ENCODE data around the gene TRPM3.

The TRPM3 gene

DNA sequence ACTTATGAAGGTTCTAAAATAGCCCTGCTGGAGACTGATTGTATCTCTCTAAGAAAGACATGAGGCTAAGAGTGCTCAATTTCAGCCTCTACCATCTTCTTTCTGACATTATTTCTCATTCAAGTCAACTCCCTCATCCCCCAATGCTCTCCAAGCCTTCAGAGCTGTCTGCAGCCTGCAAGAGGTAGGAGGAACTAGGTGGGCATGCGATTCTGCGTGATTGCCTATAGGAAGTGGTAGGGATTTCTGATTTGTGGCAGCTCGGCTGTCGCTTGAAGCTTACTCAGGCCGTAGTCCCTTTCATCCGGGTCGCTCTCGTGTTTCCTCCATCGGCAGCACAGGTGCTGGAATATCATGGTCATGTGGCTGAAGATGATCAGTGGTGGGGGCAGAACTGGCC lies 568.9 kb downstream of the TRPM3 start:
- DNase-seq (ENCODE audit: low read depth), result no peak

DNA sequence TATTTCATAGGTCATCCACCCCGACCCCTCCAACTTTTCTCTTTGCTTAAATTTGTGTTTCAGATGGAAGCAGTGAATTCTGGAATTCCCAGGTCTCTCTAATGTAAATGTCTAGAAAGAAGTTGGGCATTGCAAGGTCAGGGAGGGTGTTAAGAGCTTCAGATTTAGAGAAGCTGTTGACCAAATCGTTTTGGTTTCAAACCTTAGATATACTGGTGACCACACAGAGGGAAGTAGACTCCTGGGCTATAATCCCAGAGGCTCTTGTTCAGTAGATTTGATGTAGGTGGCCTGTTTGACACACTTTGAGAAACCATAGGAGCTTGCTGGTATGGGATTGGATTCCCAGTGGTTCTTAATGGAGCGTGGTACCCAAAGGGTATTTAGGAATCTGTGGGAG lies 569.6 kb downstream of the TRPM3 start:
- DNase-seq (ENCODE audit: low read depth), result no peak

DNA sequence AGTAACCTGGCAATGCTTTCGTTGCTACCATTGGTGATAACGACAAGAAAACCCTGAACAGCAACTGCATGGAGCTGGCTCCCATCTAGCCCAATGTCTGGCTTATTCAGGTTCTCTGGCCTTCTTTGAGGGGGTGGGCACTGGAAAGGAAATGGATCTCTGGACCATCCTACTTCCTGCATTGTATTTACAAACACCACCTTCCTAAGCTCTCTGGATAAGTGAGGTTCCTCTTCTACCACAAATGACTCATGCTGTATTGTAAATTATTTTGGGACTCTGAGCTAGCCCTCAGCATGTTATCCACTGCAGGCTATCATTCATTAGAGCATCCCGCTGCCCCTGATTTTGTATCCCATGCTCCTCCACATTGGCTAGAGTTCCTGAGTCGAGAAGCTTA lies 570.0 kb downstream of the TRPM3 start:
- DNase-seq (ENCODE audit: low read depth), result no peak

DNA sequence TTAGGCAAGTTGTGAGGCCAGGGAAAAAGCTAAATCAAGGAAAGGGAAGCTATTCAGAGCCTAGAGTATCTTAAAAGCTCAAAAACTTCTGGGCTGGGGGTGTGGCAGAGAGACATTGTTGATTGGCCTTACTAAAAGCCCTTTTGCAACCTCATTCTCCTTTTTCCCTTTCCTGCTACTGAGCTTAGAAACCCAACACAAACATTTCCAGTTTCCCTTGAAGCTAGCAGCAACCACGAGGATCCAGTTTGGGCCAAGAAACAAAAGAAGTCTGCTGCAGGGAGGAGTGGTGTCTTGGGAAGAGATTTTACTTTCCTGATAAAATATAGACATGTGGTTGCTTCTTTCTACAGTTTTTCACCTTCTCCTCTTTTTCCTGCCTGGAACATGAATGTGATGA lies 571.5 kb downstream of the TRPM3 start:
- no peak for DNase-seq (ENCODE audit: low read depth)

DNA sequence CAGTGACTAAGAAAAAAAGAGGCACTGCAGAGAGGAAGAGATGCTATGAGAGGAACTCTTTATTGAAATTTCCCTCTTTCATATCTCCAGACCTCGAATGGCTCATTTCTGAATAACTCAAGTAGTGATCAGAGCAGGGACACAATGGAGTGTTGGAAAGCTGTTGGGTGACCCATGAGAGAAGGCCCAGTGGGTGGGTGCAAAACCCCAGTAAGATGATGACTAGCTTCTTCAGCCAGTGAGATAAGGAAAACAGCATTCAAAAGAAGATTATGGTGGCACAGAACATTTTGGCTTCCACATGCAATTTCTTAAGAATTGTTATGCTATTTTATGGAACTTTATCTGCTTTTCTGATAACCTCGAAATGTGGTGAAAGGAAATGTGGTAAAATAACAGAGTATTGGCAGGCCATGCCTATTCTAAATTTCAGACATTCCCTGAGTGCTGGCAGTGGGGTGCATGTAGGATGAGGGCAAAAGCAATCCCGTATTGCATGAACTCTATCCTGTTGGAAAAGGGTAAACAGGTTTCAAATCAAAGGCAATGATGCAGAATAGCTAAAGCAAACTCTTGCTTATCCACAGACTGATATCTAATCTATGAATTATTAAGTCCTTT lies 579.0 kb downstream of the TRPM3 start:
- DNase-seq (ENCODE audit: low read depth), result no peak

DNA sequence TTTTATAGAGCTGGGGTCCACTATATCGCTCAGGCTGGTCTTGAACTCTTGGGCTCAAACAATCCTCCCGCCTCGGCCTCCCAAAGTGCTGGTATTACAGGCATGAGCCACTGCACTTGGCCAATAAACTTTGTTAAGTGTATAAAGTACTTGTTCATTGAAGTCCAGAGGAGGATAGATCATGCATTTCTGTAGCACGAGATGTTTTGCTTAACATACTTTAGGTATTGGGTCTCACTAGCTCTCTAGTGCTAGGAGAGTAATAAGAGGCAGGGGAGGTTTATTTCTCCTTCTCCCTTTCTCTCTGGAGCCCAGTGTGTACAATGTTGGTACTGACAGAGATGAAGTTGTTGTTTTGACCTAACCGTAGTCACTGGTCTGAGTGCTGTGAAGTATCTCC lies 581.4 kb downstream of the TRPM3 start:
- DNase-seq (ENCODE audit: low read depth), result no peak

DNA sequence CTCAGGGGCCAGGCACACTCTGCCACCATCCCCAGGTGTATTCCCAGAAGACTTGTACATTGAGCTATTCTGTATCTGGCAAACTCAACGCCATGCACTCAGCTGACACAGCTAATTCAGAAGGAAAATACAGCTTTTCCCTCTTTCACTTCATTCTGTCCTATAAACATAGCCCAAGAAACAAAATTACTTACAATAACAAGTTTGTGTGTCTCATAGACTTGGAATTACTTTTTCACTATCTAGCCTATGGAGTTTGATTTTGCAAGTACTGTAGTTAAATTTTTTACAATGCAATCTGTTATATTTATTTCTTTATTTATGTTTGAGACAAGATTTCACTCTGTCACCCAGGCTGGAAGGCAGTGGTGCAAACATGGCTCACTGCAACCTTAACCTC lies 581.9 kb downstream of the TRPM3 start:
- no peak for DNase-seq (ENCODE audit: low read depth)

DNA sequence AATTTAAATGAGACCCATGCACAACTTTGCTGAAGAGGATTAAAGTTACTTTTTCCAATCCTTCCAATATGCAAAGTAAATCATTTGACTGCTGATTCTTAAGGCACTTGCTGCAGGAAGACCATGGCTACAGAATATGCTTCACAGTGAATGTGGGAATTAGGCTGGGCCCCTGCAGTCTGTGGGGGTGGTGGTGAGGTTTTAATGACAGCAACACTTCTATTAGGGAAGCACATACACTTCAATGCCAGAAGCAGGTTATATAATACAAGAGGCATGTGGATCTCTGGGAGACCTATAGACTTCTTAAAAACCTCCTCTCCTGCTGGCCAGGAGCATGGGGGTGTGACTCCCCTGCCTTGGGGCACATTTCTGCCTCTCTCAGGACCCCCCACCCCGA lies 582.4 kb downstream of the TRPM3 start:
- no peak for DNase-seq (ENCODE audit: low read depth)

DNA sequence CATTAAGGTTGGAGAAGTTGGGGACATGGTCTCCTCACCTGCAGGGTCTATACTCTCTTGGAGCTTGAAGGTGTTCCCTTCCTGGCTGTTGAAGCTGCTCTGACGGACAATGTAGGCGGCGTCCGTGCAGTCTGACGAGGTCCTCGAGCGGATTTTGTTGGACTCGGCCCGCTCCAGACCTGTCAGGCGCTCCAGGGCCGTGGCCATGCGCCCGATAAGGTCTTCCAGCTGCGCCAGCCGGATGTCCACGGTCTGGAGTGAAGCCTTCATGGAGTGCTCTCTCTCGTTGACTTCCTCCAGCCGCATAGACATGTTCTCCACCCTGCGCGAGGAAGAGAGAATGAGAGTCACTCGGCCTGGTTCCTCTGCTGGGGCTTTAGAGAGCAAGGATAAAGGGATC lies 584.3 kb downstream of the TRPM3 start:
- DNase-seq (ENCODE audit: low read depth), result no peak

DNA sequence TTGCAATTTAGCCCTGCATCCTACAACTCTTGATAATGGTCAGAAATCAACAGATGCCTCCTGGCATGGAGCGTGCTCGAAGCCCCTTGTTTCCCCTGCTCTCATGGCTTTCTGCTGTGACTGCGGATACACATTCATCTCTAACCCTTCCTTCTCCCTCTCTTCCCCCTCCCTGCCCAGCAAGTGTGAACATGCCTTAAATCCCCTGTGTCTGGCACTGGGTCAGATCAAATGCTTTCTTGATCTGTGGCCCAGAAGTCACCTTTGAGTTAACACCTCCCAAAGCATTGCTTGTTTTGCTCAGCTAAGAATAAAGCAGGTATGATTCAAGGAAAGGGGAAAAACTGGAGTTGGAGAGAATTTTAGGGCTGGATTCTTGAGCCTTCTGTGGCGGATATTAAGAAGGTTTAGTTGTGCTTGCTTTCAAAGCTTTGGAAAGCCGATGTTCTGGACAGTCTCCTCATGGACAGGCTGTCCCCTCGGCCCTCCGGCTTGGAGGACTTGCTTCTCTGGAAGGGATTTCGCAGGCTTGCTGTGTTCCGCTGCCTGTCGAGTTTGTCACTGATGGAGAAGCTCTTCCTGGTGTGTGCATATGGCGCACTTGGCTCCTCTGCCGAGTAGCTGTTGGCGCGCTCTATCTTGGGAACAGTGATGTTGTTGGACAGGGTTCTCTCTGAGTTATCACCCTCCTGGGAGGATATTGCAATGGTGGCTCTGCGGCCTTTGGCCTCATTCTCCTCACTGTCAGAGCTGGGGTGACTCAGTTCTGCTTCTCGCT lies 585.7 kb downstream of the TRPM3 start:
- no peak for DNase-seq (ENCODE audit: low read depth)

DNA sequence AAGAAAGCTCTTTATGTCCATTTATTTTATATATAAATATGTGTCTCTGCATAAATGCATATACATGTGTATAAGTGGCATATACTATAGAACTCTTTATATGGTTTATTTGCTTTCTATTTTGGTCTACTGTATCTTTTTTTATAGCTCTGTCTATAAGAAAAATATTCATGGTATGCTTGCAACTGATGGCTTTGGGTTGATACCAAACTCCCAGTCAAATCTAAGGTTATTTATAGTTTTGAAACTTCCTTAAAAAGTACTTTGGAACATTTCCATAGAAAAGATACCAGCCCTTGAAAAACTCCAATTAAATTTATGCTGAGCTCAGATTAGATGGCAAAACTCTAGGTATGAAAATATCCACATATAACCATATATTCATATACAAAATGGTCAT lies 587.0 kb downstream of the TRPM3 start:
- DNase-seq (ENCODE audit: low read depth), result no peak

DNA sequence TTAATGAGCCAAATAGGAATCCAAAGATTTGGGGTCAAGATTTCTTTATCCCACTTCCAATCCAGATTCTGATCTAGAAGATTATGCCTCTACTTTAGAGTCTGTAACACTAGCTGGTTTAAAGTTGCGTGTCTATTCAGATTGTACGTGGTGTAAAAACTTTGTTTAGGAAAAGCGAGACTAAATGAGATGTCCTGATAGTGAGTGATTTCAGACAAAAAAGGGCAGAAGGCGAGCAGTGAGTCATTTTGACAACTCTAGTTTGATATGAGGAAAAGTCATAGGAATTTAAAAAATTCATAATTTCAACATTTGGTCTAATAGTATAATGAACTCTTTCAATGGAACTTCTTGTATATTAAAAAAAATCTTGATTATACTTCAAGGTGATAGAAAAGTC lies 587.4 kb downstream of the TRPM3 start:
- no peak for DNase-seq (ENCODE audit: low read depth)

DNA sequence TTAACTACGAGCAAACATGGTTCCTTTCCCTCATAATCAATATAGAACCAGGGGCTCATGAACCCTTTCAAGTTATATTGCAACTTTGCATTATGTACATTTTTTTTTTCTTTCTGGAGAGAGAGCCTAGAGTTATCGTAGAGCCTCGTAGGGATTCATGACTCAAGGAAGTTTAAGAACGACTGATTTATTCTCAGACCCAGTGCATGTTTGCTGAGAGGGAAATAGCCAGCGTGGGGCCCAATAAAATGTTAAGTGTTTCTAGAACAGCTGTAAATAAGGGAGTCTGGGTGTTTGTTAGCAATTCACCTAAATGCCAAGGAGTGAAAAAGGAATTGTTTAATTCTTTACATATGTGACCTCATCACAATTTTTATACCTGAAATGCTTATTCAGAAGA lies 587.9 kb downstream of the TRPM3 start:
- no peak for DNase-seq (ENCODE audit: low read depth)

DNA sequence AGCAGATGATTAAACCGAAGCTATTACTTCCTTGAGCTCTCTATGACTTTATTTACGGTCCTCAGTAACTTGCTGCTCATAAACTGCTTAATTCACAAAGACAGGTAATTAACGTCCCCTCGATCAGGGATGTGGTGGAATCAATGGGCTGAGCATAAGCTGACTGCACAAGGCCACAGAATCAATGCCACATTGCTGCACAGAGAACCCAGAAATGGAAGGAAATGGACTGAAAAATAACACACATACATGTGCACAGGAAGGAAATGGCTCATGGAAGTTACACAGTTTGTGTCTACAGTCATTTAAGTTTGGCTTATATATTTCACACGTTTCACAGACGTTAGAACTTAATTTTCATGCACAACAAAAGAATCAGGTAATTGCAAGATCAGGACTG lies 588.7 kb downstream of the TRPM3 start:
- no peak for DNase-seq (ENCODE audit: low read depth)

DNA sequence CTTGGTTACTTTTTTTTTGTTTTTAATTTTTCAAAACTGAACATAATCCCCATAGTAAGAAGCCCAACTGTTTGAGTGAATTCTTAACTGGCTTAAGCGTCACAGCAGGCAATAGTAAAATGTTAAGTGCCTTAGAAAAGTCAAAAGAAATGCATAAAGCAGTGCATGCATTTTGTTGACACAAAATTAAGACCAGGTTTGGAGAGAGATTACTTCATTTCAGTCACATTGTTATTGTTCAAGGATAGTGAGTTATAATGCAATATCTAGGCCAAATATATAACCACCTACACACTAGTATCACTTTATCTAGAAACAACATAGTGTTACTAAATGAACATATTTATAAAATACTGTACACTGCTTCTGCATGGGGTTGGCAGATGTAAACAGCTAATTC lies 590.1 kb downstream of the TRPM3 start:
- DNase-seq (ENCODE audit: low read depth), result no peak

DNA sequence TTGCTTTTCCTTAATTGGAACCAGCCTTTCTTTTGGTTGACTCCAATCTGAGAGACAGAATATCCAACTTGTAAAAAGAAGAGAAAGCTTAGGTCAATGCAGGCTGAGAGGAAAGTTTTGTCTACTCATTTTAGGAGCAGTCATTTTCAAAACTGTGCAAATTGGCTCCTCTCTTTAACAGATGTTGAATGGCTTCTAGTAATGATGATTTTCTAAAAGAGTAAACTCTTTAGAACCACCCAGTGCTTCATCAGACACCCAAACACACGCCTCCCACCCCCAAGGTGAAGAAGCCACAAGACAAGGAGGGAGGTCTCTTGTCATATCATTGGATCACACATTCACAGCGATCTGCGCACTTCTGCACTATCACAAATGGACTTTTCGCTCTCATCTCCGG lies 590.7 kb downstream of the TRPM3 start:
- no peak for DNase-seq (ENCODE audit: low read depth)

DNA sequence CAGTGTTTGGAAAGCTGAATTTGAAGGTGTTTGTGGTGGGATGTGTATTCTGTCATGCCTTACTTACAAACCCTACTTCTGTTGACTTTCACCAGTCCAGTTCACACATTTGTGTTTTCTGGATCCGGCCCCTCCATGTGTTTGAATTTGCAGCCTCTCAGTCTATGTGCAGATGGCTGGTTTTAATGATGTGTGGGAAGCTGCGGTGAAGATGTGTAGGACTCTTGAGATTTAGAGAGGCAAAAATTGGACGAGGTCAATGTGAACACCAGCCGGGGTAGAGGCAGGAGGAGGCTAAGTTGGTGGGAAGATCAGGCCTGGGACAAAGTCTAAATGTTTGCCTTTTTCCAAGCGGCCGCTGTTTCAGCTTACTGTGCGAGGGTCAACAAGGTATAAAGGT lies 591.6 kb downstream of the TRPM3 start:
- DNase-seq (ENCODE audit: low read depth), result no peak

DNA sequence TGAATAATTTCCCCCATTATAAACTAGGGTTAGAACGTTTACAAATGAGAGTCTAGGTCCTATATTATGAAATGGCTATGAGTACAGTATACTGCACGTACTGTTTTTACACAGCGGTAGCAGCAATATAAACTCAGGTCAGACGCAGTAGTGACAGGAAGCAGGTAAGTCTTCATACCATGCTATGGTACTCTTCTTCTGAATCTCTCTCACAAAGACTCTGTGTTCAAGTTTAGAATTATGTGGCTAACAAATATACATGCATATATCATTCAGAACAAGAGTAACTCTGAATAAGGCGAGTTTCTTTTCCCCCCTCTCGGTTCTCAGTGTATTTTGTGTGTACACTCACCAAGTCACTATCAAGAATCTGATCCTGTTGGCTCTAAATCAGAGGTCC lies 592.0 kb downstream of the TRPM3 start:
- no peak for DNase-seq (ENCODE audit: low read depth)

DNA sequence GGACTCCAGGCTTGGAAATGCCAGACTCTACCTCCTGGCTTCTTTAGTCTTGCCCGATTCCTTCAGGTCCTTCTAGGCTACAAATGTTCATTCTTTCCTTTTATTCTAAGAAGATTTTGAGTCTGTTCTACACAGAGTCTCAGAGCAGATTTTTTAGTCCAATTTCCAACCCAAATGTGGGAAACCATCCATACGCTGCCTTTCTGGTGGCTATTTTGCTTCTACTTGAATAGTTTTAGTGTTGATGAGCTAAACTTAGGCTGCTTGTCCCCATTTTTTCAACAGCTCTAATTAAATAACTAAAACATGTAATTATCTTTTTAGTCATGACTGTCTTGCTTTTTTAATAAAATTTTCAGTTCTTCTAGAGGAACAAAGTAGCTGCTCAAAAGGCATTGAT lies 594.5 kb downstream of the TRPM3 start:
- DNase-seq (ENCODE audit: low read depth), result no peak

DNA sequence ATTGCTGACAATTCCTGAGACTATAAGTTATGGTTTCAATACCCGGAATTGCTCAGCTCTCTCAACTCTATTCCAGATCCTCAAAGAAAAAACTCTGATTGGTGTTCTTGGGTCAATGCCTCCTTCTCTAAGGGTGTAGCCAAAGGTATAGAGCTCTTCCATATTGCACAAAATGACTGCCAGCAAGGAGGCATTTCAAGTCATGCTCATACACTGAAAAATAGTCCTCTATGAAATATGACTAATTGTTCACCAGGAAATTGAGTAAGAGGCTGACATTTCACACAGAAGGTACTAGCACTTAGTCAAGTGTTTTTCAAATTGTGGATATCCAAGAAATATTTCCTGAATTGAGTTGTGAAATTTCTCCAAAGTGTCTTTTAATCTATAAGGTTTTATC lies 595.9 kb downstream of the TRPM3 start:
- DNase-seq (ENCODE audit: low read depth), result no peak

DNA sequence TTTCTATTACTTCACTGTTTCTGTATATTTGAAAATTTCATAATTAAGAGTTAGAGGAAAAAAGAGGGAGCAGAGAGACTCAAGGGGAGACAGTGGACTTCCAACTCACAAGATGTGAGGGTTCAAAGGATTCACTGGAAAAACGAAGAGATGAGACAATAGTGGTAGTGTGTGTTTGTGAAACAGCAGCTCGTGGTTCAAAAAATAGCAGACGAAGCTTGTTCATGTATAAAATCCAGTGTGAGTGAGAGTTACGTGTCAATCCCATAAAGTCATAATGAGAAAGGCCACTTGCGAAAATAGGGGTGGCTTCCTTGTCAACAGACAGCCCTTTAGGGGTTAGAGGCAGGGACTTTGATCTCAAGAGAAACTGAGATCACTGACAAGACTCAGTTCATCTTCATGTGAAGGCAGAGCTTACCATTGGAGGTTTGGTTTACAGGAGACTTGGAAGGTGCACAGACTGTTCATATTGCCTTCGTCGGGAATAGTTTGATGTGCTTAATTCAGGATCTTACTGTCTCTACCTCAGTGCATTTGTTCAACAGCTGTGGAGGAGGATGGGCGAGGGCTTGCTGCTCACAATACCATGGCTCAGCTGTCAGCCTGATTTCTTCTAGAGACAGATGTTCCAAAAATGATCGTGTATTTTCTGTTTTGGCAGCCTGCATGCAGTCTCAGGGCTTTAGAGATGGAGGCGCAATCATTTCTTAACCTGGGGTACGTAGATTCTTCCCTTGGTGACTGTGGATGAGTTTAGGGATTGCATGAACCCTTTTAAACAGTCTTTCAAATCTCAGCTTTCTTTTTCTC lies 601.3 kb downstream of the TRPM3 start:
- no peak for DNase-seq (ENCODE audit: low read depth)

DNA sequence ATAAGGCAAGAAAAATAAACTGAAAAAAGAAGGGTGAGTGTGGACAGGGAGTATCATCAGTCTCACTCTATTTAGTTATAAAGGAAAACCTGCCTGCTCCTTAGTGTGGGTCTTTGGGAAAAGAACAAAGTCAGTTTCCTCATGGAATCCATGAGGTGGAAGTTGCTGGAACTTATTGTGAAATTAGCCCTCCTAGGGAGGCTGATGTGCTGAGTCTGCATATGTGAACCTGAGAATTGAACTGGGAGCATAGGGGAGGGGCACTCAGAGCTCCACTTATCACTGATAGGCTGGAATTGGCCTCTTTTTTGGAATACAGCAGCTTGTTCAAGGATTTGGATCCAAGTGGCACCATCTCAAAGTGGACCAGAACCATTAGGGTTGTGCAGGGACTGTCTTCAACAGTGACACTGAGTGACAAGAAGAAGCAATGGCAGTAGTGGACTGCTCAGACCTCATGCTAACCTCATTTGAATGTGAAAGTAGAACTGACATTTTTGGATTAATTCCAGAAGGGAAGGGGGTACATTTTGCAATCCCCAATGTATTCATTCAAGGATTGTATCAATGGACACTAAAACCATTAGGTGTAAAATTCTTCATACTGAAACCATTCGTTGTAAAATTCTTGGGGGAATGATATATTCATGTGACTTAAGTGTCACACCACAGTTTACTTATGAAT lies 603.4 kb downstream of the TRPM3 start:
- DNase-seq (ENCODE audit: low read depth), result no peak

DNA sequence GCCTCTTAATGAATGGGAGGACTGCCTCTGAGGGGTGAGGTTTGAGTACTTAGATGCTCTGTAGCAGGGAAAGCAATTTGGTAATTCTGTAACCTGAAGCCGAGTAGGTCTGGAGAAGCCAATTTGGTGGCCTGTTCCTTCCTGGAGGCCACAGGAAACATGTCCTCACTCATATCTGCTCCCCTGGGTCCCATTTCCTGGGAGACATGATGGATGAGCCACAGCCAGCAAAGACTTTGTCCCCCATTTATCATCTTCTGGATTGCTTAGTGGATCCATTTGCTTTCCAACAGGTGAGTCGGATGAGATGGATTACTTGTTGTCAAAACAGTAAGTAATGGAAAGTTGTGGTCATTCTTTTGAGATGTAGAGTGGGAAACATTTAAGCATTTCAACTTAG lies 607.1 kb downstream of the TRPM3 start:
- no peak for DNase-seq (ENCODE audit: low read depth)
